NCI-H524 (cell line): Measurements from ENCODE around the gene ZMIZ1.

ENCODE experiments used
- DNase-seq, 2 experiments: peaks; one replicate each; lab custom pipeline; 2025; lab: John Stamatoyannopoulos, UW

ZMIZ1 gene

DNA sequence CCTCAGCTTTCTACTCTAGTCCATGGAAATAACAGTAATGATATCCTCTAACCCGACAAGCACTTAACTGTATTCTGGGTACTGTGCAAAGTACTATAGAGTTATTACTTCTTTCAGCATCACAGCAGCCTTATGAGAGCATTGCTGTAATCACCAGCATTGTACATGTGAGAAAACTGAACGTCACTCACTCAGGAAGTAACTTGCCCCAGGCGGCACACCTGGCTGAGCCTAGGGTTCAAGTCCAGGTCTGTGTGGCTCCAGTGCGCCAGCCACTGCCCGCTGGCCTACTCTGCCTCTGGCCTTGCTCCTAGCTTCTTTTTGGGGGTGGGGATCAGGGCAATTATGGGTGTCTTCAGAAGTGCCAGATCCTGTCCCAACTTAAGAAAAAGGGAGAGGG lies 50.5 kb downstream of the ZMIZ1 start:
- DNase-seq, result no peak

DNA sequence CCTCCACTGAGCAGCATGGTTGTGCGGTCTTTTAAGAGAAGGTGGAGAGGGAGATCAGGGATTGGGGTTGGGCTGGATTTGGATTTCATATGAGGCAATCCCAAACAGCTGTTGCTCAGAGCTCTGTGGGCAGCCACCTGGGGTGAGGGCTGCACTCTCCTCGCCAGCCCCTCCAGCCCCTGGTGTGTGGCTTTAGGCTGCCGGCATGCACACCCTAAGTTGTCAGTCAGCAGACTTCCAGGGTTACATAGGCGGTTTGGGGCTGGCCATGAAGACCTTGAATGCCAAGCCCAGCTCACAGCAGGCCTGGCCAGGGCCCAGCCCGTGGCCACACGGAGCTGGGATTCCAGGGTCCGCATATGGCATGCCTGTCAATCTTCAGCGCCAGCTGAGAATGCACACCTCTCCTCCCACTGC lies 54.8 kb downstream of the ZMIZ1 start:
- DNase-seq, result peak; percentile 38 to 73

DNA sequence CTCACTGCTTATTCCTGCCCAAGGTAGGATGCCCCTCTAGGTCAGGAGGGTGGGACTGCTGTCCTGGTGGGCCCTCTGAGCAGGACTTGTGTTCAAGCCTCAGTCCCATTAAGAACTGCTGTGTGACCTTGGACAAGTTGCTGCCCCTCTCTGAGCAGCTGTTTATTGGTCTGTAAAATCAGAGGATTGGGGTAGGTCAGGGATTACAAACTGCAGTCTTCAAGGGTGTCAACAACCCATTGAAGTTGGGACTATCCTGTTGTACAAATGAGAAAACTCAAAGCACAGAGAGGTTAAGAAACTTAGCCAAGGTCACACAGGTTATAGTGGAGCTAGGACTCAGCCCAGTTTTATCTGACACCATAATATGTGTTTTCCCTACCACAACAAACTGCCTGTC lies 55.3 kb downstream of the ZMIZ1 start:
- DNase-seq, result no peak

DNA sequence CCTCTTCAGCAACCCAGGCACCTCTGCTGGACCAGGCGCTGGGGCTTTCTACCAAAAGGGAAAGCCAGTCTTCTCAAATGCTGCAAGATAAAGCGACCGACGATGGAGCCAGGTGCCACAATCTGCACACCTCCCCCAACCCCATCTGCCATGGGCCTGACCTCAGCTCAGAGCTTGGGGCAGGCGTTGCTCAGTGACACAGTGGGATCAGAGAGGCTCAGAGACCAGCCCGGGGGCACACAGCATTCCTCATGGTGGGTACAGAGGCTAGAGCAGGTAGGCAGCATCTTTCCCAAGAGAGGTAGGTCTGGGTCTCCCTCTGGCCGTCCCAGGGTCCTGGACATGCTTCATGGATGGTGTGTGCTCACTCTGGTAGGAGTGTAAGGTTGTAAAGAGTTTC lies 56.3 kb downstream of the ZMIZ1 start:
- peak in 1 of 2 experiments; percentile 26 for DNase-seq

GRCh38 chr10:79126351-79127080 lies 57.8 kb downstream of the ZMIZ1 start:
- no peak for DNase-seq

- no peak for DNase-seq
These were observed 58.6 kb downstream of the ZMIZ1 start for GRCh38 chr10:79127151-79127961.

- DNase-seq, result no peak
These were observed 59.6 kb downstream of the ZMIZ1 start for GRCh38 chr10:79128241-79128922.

GRCh38 chr10:79128923-79129305 lies 60.1 kb downstream of the ZMIZ1 start:
- peak; percentile 7 to 65 for DNase-seq

- peak in 1 of 2 experiments; percentile 15 for DNase-seq
These were observed 60.7 kb downstream of the ZMIZ1 start for GRCh38 chr10:79129361-79129997.

DNA sequence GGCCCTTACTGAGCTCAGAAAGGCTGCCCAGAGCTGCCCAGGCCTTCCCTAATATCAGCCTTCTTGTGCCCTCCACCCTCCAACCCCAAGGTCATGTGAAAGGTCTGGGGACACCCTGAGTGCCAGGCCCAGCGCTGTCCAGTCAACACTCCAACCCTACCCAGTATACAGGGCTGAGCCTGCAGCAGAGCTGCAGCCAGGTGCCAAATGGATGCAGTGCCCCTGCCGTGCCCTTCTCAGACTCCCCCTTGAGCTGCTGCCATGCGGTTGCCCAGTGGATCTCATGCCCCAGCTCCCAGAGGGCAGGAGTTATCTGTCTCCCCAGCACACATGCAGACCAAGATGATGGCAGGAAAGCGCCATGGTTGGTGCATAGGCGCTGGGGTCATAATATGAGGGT lies 61.5 kb downstream of the ZMIZ1 start:
- no peak for DNase-seq

- DNase-seq, result no peak
These were observed 62.1 kb downstream of the ZMIZ1 start for GRCh38 chr10:79130846-79131245.

- DNase-seq, result no peak
These were observed 63.3 kb downstream of the ZMIZ1 start for GRCh38 chr10:79131836-79132631.

DNA sequence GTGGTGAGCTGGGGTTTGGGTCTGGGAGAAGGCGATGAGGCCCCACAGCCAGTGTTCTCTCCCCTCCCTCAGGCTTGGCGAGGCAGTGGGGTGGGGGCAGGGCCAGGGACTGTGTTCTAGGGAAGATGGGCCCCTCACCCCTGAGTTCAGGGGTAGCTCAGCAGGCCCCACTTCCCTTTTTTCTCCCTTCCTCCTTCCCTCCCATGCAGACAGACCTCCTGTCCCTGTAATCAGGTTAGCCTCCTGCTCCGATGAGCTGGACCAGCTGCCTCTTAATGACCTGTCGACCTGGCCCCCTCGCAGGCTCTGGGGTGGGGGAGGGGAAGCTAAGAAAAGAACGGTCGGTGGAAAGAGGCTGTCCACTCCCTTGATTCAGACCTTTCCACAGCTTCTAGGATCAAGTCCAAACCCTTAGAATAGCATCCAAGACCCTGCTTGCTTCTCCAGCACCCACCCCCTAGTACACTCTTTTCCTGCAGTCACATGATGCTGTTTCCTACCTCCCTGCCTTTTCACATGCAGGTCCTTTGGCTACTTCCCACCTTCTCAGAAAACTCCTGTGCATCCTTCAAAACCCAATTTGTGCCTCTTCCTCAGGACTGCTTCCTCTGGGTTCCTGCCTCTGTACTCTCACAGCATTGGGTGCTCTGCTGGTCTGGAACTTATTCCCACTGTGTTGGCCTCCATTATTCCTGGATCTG lies 64.1 kb downstream of the ZMIZ1 start:
- DNase-seq, result no peak

DNA sequence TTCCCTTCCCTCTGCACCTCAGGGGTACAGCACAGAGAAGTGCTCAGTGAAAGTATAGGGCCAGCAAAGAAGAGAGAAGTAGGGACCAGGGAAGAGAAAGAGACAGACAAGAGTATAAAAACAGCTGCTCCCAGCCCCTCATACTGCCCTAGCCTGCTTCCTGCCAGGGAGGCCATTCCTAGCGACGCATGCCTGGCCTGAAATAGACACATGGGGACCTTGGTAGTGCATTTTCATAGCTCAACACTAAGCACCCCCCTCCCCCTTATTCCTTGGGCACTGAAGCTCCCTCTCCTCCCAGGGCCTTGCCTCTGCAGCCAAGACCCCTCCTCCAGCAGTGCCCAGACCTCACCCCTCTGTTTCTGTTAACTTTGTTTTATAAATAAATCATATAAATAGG lies 64.7 kb downstream of the ZMIZ1 start:
- no peak for DNase-seq

DNA sequence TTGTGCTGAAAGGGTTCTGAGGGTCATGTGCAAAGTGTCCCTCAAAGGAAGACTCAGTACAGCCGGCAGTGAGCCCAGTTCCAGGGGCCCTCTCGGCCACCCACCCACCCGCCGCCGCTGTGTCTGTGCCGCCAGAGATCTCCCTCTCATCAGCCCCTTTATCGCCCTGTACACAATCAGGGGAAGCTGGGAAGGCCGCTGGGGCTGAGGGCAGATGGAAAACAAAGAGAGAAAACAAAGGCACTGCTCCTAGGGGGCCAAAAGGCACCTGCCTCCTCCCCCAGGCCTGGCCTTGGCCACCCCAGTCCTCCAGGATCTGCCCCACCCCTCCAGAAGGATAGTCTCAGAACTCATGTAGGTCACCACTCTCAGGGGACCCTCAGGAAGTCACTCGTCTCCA lies 67.0 kb downstream of the ZMIZ1 start:
- DNase-seq, result no peak

DNA sequence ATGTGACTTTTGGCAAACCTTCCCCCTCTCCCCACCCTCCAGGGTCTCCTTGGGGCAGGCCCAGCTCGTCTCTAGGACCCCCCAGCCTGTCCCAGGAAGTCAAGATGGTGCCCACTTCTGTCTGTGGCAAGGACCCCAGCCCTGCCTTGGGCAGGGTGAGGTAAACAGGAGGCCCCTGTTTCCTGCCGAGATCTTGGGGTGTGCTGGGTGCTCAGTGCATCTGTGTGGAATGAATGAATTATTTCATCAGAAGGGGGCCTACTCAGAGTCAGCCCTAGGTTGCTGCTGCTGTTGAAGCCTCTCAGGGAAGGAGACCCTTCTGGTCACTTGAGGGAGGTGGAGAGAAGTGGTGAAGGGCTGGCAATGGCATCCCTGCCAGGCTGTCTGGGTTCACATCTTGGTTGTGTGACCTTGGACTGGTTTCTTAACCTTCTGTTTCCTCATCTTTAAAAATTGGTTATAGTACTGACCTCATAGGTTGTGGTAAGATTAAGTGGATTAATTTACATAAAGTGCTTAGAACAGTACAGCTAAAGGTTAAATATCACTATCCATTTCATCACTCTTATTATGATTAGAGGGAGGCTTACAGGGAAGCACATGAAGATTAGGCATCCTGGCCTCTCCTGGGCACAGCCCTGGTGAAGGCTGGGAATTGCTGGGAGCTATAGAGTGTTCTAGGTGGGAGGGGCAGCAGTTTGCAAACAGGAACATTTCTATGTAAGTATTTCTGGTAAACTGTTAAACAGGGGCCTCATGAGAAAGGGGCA lies 67.7 kb downstream of the ZMIZ1 start:
- no peak for DNase-seq

- no peak for DNase-seq
These were observed 68.6 kb downstream of the ZMIZ1 start for GRCh38 chr10:79137300-79137756.

- DNase-seq, result no peak
These were observed 69.1 kb downstream of the ZMIZ1 start for GRCh38 chr10:79137826-79138225.

- DNase-seq, result no peak
These were observed 69.8 kb downstream of the ZMIZ1 start for GRCh38 chr10:79138449-79139123.
